ENCODE measurements around the gene RAB19. TPM values are rescaled to one million over a fixed set of nuclear protein-coding genes. Genes with fewer than 3 reads are reported as not detected.

The RAB19 gene
- total RNA-seq, 6 experiments from 2014 or later: 0.27 to 1.0 TPM; not detected in 4

- intact Hi-C loops (cut with DNase I): no loop called here
- Histone ChIP-seq H3K27me3 (no peaks in the 10 kb centered on the region), H3K9me3 (no peaks in the 10 kb centered on the region), H3K36me3 (no peaks in the 10 kb centered on the region), H3K4me1 (no peaks in the 10 kb centered on the region), H3K4me3 (no peak overlapping the region), H3K27ac (no peak overlapping the region)
- DNase-seq (no peak), ATAC-seq (peak in 1 of 4 donors; percentile 9)
- TF ChIP-seq POLR2A (IDR thresholded peaks at IDR 0.05) (no peak), CTCF (IDR thresholded peaks at IDR 0.05) (no peak)
- 59% methylated on average over 4 of the region's 4 CpGs for WGBS (ENCODE audit: insufficient coverage, low coverage, low lambda C conversion rate, missing lambda C conversion rate)
Observed at GRCh38 chr7:140390034-140390433, 13.8 kb upstream of the RAB19 start.

GRCh38 chr7:140390466-140391190 lies 13.2 kb upstream of the RAB19 start:
- intact Hi-C loops (cut with DNase I): no loop called here
- no peaks in the 10 kb centered on the region for H3K36me3 ChIP-seq
- 78% methylated on average over 8 of the region's 8 CpGs for WGBS (ENCODE audit: insufficient coverage, low coverage, low lambda C conversion rate, missing lambda C conversion rate)
- no peaks in the 10 kb centered on the region for H3K4me1 ChIP-seq
- DNase-seq (no peak), ATAC-seq (peak in 3 of 4 donors; percentile 22 to 35 (median 28))
- no peaks in the 10 kb centered on the region for H3K9me3 ChIP-seq
- TF ChIP-seq CTCF (IDR thresholded peaks at IDR 0.05) (no peak), POLR2A (IDR thresholded peaks at IDR 0.05) (no peak)
- no peak overlapping the region for H3K4me3 ChIP-seq
- H3K27me3 ChIP-seq: no peaks in the 10 kb centered on the region
- no peak overlapping the region for H3K27ac ChIP-seq

GRCh38 chr7:140391634-140392033 lies 12.2 kb upstream of the RAB19 start:
- ATAC-seq (no peak), DNase-seq (no peak)
- no peak overlapping the region for H3K27ac ChIP-seq
- no peaks in the 10 kb centered on the region for H3K4me1 ChIP-seq
- no peaks in the 10 kb centered on the region for H3K27me3 ChIP-seq
- H3K9me3 ChIP-seq: no peaks in the 10 kb centered on the region
- TF ChIP-seq CTCF (IDR thresholded peaks at IDR 0.05): no peak
- no peak for TF ChIP-seq POLR2A (IDR thresholded peaks at IDR 0.05)
- WGBS (ENCODE audit: insufficient coverage, low coverage, low lambda C conversion rate, missing lambda C conversion rate): 50% methylated on average over 1 of the region's 1 CpG
- intact Hi-C loops (cut with DNase I): no loop called here
- H3K4me3 ChIP-seq: no peak overlapping the region
- H3K36me3 ChIP-seq: no peaks in the 10 kb centered on the region

- Histone ChIP-seq H3K4me3 (no peak overlapping the region), H3K36me3 (no peaks in the 10 kb centered on the region), H3K27ac (no peak overlapping the region), H3K27me3 (no peaks in the 10 kb centered on the region), H3K9me3 (no peaks in the 10 kb centered on the region), H3K4me1 (peaks cover 0 to 6% (median 0%) of the 10 kb centered on the region in 4 donors)
- ATAC-seq: no peak
- no peak for TF ChIP-seq POLR2A (IDR thresholded peaks at IDR 0.05)
- no peak for TF ChIP-seq CTCF (IDR thresholded peaks at IDR 0.05)
- whole genome bisulfite sequencing (ENCODE audit: insufficient coverage, low coverage, low lambda C conversion rate, missing lambda C conversion rate): 97% methylated on average over 9 of the region's 12 CpGs
- DNase-seq: no peak
- intact Hi-C loops (cut with DNase I): no loop called here
Observed at GRCh38 chr7:140393756-140394306, 10.0 kb upstream of the RAB19 start.
